Ascending aorta (tissue), 2 donors: Measurements from ENCODE around the gene FDXACB1. TPM values are rescaled to one million over a fixed set of nuclear protein-coding genes. Genes with fewer than 3 reads are reported as not detected.

Experiments
- DNase-seq, 2 donors: peaks; one replicate each; pipeline ENCODE4 v3.0.0-alpha.2; 2019; ENCODE audit warnings: low spot score in 2 of 2
- H3K27ac ChIP-seq, 2 donors: fragments of 200-600 bp; sonication (generic); one replicate each; pipeline ENCODE4 v1.5.1; 2016 to 2017; ENCODE audit warnings: mild to moderate bottlenecking in 1 of 2
- H3K27me3 ChIP-seq: fragments of 200-600 bp; sonication (generic); one replicate; pipeline ENCODE4 v1.5.1; 2017
- H3K36me3 ChIP-seq, 2 donors: fragments of 200-600 bp; sonication (generic); one replicate each; pipeline ENCODE4 v1.5.1; 2016
- H3K4me1 ChIP-seq, 2 donors: fragments of 200-600 bp; sonication (generic); one replicate each; pipeline ENCODE4 v1.5.1; 2016 to 2017; ENCODE audit warnings: mild to moderate bottlenecking in 1 of 2
- H3K4me3 ChIP-seq, 2 donors: fragments of 200-600 bp; sonication (generic); one replicate each; pipeline ENCODE4 v1.5.1; 2016 to 2017; ENCODE audit warnings: mild to moderate bottlenecking in 1 of 2
- H3K9me3 ChIP-seq, 2 donors: fragments of 200-600 bp; sonication (generic); one replicate each; pipeline ENCODE4 v1.5.1; 2016
- intact Hi-C: fragments of 100-400 bp; cut with DNase I; formaldehyde crosslinking; loops from one replicate; pipeline ENCODE4 v1.15.1; 2023
- total RNA-seq: library from RNA; depleted of rRNA; stranded (reverse); fragments of >200 nt; gene quantifications from one replicate; pipeline ENCODE4 v1.1.0, GENCODE V29; 2016
- TF ChIP-seq, protein P1 (sequence below), 3 experiments: fragments of 200-600 bp in 2 of 3; fragments of 450-650 bp in 1 of 3; sonication (generic) in 2 of 3; IDR thresholded peaks; one replicate each; pipeline ENCODE4 v1.5.1; 2016 to 2019; ENCODE audit warnings: antibody characterized with exemption in 3 of 3, mild to moderate bottlenecking in 1 of 3, moderate library complexity in 1 of 3

Gene FDXACB1, protein sequence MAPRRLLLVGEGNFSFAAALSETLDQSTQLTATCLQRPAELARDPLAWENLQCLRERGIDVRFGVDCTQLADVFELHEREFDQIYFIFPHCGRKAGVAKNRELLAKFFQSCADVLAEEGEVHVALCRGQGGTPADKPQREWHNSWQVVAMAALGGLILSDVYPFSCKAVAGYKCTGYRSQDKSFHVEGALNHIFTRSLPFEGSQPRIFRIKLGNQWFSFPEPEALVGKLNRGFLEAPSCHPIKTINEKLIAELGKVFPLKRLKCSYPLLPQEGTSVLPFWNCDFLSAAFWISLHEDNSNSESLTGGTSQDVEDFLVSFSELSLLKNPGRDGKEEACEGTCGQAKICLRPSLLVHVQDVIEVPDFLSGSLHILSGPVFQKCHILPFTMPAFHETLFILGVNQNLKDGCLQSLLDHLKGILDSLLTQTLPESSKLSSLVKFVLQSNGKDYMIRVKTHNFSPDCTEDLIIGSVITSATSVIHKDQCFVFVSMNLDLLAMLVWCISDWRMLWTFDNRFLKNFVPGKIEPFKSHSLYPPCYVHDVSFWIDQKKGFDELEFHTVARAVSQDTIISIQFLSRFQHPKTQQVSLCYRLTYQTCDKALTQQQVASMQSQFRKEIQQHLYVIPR
- 0.53 TPM for total RNA-seq

DNA sequence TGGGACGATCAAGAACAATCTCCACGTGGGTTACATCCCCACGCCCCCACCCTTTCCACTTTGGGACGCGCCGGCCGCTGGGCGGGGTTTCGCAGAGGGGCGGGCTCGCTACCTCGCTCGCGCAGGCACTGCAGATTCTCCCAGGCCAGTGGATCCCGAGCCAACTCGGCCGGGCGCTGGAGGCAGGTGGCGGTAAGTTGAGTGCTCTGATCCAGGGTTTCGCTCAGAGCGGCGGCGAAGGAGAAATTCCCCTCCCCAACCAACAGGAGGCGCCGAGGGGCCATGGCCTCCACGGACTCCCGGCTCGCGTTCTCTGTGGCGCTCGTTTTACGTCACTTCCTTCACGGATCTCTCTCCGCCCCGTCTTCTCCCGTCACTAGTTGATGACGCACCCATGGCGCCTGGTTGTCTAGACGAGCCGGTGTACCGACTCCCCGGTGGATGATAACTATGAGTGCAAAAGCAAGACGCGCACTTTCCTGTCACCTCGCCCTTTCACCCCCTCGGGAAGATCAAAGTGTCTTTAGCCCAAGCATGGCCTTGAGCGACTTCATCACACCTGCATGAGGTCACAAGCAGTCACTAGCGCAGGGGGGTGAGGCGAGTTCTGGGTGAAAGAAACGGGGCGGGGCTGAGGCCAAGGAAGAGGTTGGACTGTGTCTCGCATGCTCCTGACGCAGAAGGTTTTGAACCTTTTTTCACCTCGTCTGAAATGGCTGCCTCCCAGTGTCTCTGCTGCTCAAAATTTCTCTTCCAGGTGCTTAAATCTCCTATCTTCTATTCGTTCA, at the start of gene FDXACB1, which contains the start of gene CFAP68:
Gene FDXACB1, minus strand, starts transcription at position 317 of the 788 bp plus-strand sequence. Its CDS starts 33 bp downstream, at position 284.
Gene CFAP68, plus strand, starts transcription at position 693 of the 788 bp plus-strand sequence. Its CDS starts 20 bp downstream, at position 713.
- Histone ChIP-seq H3K4me1 (peaks cover 0 to 11% of the 10 kb centered on the region in 2 donors), H3K27me3 (no peaks in the 10 kb centered on the region), H3K36me3 (peaks cover 0 to 3% of the 10 kb centered on the region in 2 donors), H3K9me3 (no peaks in the 10 kb centered on the region), H3K27ac (peak within 1 kb of the TSS; percentile 90 to 97), H3K4me3 (peak within 1 kb of the TSS; percentile 71 to 74)
- peak; percentile 89 to 99 for DNase-seq
- intact Hi-C loops, result loop anchor here (1.0 to 5.0 kb wide), 5 partner anchors 32 to 208 kb away; partner anchors contain the start of genes CRYAB, SDHD and TIMM8B
- TF ChIP-seq, protein P1, sequence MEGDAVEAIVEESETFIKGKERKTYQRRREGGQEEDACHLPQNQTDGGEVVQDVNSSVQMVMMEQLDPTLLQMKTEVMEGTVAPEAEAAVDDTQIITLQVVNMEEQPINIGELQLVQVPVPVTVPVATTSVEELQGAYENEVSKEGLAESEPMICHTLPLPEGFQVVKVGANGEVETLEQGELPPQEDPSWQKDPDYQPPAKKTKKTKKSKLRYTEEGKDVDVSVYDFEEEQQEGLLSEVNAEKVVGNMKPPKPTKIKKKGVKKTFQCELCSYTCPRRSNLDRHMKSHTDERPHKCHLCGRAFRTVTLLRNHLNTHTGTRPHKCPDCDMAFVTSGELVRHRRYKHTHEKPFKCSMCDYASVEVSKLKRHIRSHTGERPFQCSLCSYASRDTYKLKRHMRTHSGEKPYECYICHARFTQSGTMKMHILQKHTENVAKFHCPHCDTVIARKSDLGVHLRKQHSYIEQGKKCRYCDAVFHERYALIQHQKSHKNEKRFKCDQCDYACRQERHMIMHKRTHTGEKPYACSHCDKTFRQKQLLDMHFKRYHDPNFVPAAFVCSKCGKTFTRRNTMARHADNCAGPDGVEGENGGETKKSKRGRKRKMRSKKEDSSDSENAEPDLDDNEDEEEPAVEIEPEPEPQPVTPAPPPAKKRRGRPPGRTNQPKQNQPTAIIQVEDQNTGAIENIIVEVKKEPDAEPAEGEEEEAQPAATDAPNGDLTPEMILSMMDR (IDR thresholded peaks at IDR 0.05), result peak; percentile 97 to 98 (median 98)

DNA sequence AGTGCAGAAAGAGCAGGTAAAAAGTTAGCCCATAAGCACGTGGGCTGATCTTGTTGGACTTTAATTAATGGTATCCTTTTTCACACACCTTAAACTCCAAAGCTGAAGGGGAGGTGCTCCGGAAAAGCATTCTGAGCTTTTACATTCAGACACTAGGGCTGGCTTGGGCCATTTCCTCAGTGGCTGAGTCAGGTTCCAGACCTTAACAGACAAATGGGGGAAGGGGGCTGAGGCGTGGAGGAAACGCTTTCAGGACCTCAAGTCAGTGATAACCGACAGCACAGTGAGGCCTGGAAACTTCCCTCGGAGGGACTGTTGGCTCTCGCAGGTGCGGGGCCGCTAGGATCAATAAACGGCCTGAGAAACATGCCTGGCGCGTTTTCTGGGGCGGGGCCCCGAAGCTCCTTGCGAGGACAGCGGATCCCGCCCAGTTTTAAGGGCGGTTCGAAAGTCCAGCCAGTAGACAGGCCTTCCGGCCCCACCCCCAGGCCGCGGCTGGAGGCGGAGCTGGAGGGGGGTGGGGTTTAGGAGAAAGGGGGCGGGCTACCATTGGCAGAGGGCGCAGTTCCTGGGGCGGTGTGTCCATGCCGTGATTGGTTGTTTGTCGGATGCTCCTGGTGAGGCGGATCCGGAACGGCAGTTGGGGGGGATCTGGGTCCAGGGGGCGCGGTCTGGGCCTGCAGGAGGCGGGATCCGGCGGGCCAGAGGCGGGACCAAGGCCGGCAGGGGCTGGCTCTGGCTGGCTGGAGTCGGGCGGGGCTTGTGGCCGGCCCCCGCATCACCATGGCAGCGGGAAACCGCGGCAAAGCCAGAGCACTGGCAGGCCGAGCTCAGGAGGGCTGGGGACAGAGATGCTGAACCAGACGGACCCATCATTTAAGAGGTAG, 47.8 kb upstream of the FDXACB1 start:
- no peaks in the 10 kb centered on the region for H3K9me3 ChIP-seq
- intact Hi-C loops, result loop anchor here (1.0 to 10.0 kb wide), 7 partner anchors 12 to 368 kb away; partner anchors contain the start of genes CFAP68, CRYAB, FDXACB1 and NKAPD1
- peak overlapping the region; percentile 40 to 57 for H3K4me3 ChIP-seq

DNA sequence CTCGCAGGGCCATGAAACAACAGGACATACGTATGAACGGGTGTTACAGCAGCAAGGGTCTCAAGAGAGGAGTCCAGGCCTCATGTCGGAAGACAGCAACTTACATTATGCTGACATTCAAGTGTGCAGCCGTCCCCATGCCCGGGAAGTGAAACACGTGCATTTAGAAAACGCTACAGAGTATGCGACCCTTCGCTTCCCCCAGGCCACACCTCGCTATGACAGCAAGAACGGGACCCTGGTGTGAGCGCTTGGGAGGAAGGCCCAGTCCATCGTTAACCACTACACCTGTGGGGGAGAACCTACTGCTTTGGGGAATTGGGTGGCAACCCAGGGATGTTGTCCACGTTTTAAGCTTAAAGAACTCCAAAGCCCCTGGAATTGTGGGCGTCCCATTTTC, 47.0 kb upstream of the FDXACB1 start:
- Histone ChIP-seq H3K9me3 (no peaks in the 10 kb centered on the region), H3K27me3 (no peaks in the 10 kb centered on the region), H3K4me1 (peaks cover 14 to 45% of the 10 kb centered on the region in 2 donors), H3K27ac (peak overlapping the region; percentile 89 to 92), H3K36me3 (no peaks in the 10 kb centered on the region), H3K4me3 (peak overlapping the region in 1 of 2 donors; percentile 57)
- TF ChIP-seq, protein P1 (IDR thresholded peaks at IDR 0.05), result no peak
- intact Hi-C loops, result loop anchor here (1.0 to 10.0 kb wide), 5 partner anchors 12 to 369 kb away; partner anchors contain the start of genes NKAPD1, PIH1D2, SDHD and TIMM8B
- DNase-seq, result peak in 1 of 2 donors; percentile 63

More for the DNA sequence above, 47.8 kb upstream of the FDXACB1 start:
- H3K36me3 ChIP-seq, result no peaks in the 10 kb centered on the region
- DNase-seq, result peak; percentile 92 to 98
- no peaks in the 10 kb centered on the region for H3K27me3 ChIP-seq
- TF ChIP-seq, protein P1 (IDR thresholded peaks at IDR 0.05), result no peak
- peaks cover 14 to 40% of the 10 kb centered on the region in 2 donors for H3K4me1 ChIP-seq
- peak overlapping the region; percentile 89 to 92 for H3K27ac ChIP-seq

DNA sequence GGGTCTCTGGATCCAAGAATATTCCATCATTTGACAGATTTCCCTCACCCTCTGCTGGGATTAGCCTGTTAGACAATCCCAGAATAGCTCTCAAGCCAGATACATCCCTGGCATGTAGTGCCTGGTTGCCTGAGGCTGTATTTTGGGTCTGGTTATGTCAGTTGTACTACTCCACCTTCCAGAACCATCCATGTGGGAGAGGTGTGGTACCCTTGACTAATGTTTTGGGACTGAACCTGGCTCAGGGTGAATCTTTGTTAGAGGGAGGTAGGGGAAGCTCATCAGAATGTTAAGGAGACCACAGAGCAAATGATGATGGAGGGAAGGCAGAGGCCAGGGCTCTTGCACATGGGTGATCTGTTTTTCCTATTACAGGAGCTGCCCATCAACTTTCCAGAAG, 45.0 kb upstream of the FDXACB1 start:
- Histone ChIP-seq H3K27ac (peak overlapping the region; percentile 89 to 92), H3K27me3 (no peaks in the 10 kb centered on the region), H3K36me3 (no peaks in the 10 kb centered on the region), H3K4me1 (peaks cover 14 to 48% of the 10 kb centered on the region in 2 donors), H3K9me3 (no peaks in the 10 kb centered on the region), H3K4me3 (peak overlapping the region; percentile 11 to 48)
- TF ChIP-seq, protein P1 (IDR thresholded peaks at IDR 0.05), result peak in 1 of 3 experiments; percentile 6
- intact Hi-C loops, result loop anchor here (1.0 to 10.0 kb wide), 2 partner anchors 12 to 371 kb away; partner anchors contain the start of gene HSPB2
- peak in 1 of 2 donors; percentile 63 for DNase-seq
